ENCODE measurements around the gene RAPGEFL1.

The RAPGEFL1 gene

DNA sequence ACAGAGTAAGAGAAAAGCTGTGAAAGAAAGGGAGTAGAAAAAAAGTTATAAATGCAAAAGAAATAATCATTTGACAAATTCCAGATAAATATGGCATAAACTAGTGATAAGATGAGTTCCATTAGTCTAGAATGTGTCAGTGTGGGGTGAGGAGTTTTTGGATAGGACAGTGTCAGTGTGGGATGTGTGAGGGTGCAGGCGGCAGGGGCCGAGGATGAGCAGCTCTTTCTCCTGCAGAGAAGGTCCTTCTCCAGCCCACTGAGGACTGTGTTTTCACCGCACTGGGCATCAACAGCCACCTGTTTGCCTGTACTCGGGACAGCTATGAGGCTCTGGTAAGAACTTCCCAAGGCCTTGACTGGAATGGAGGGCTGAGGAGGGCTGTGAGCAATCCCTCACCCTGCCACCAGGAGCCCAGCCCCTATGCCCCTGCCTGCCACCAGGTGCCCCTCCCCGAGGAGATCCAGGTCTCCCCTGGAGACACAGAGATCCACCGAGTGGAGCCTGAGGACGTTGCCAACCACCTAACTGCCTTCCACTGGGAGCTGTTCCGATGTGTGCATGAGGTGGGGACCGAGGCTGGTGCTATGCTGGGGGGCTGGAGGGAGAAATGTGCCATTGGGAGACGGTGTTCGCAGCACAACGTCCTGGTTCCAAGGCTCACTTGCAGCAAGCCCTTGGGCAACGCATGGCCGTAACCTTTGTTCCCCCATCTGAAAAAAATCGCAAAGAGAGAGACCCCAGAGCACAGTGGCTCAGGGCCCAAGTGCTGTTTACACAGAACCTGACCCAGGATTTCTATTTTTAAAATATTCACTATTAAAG is 13.1 kb downstream of the RAPGEFL1 start:
- TF ChIP-seq TAF1 (IDR thresholded peaks at IDR 0.05; ENCODE audit: borderline replicate concordance, insufficient read depth, low read length), result no peak
- no peak for TF ChIP-seq POLR2AphosphoS5 (IDR thresholded peaks at IDR 0.05; ENCODE audit: low read depth, low read length)
- TF ChIP-seq SIN3A (IDR thresholded peaks at IDR 0.05; ENCODE audit: borderline replicate concordance, insufficient read depth, low read length), result no peak
- no peak for TF ChIP-seq FOXP2 (optimal IDR thresholded peaks at IDR 0.05; ENCODE audit: borderline replicate concordance, extremely low read depth, extremely low read length, insufficient read depth)
- TF ChIP-seq, protein P1, sequence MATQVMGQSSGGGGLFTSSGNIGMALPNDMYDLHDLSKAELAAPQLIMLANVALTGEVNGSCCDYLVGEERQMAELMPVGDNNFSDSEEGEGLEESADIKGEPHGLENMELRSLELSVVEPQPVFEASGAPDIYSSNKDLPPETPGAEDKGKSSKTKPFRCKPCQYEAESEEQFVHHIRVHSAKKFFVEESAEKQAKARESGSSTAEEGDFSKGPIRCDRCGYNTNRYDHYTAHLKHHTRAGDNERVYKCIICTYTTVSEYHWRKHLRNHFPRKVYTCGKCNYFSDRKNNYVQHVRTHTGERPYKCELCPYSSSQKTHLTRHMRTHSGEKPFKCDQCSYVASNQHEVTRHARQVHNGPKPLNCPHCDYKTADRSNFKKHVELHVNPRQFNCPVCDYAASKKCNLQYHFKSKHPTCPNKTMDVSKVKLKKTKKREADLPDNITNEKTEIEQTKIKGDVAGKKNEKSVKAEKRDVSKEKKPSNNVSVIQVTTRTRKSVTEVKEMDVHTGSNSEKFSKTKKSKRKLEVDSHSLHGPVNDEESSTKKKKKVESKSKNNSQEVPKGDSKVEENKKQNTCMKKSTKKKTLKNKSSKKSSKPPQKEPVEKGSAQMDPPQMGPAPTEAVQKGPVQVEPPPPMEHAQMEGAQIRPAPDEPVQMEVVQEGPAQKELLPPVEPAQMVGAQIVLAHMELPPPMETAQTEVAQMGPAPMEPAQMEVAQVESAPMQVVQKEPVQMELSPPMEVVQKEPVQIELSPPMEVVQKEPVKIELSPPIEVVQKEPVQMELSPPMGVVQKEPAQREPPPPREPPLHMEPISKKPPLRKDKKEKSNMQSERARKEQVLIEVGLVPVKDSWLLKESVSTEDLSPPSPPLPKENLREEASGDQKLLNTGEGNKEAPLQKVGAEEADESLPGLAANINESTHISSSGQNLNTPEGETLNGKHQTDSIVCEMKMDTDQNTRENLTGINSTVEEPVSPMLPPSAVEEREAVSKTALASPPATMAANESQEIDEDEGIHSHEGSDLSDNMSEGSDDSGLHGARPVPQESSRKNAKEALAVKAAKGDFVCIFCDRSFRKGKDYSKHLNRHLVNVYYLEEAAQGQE (IDR thresholded peaks at IDR 0.05; ENCODE audit: insufficient read depth in 1 of 2, low read depth in 2 of 2, low read length in 2 of 2), result no peak

DNA sequence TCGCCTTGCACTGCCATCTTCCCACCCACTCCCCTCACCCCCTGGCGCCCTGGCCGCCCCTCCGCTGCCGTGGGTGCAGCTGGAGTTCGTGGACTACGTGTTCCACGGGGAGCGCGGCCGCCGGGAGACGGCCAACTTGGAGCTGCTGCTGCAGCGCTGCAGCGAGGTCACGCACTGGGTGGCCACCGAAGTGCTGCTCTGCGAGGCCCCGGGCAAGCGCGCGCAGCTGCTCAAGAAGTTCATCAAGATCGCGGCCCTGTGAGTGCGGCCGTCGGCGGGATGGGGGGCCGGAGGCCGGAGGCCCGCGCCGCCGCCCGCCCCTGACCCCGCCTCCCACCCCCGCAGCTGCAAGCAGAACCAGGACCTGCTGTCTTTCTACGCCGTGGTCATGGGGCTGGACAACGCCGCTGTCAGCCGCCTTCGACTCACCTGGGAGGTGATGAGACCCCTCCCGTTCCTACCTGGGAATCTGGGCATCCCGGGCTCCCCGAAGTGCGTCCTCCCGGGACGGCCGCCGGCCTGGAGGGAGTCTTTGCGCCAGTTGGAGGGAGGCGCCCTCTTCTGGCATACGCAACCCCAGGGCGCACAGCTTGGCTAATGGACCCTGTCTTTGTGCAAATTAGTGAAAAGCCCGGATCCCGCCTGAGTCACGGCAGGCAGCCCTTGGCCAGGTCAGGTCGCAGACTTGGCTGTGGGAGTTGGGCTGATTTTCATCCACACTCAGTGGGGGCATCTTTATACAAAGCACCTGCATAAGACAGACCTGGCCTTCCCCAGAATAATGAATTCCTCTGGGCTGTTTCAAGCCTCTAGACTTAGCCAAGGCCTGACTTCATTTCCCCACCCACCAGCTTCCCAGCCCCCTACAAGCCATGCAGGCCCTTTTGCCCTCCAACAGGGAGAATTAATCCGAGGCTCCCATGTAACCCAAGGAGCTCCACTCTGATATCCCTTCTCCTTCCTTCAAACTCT is 14.3 kb downstream of the RAPGEFL1 start:
- TF ChIP-seq, protein P1 (IDR thresholded peaks at IDR 0.05; ENCODE audit: insufficient read depth in 1 of 2, low read depth in 2 of 2, low read length in 2 of 2), result no peak
- TF ChIP-seq FOXP2 (optimal IDR thresholded peaks at IDR 0.05; ENCODE audit: borderline replicate concordance, extremely low read depth, extremely low read length, insufficient read depth) (no peak), TAF1 (IDR thresholded peaks at IDR 0.05; ENCODE audit: borderline replicate concordance, insufficient read depth, low read length) (no peak), SIN3A (IDR thresholded peaks at IDR 0.05; ENCODE audit: borderline replicate concordance, insufficient read depth, low read length) (no peak), POLR2AphosphoS5 (IDR thresholded peaks at IDR 0.05; ENCODE audit: low read depth, low read length) (no peak)

DNA sequence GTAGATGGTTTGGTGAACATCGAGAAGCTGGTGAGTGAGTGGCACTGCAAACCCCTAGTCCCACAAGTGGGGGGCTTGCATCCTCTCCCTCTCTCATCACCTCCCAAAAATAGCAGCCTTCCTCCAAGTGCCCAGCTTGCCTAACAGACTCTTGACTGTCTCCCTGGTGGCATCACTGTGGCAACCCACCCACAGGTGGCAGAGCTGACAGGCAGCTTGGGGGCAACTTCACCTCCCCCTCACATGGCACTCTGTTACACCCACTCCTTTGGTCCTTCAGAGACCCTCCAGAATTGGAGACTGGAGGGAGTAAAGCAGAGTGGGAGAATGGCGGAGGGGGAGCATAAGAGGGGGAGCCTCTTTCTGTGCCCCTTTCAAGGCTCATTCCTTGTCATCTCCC is 15.7 kb downstream of the RAPGEFL1 start:
- TF ChIP-seq FOXP2 (optimal IDR thresholded peaks at IDR 0.05; ENCODE audit: borderline replicate concordance, extremely low read depth, extremely low read length, insufficient read depth) (no peak), SIN3A (IDR thresholded peaks at IDR 0.05; ENCODE audit: borderline replicate concordance, insufficient read depth, low read length) (no peak), POLR2AphosphoS5 (IDR thresholded peaks at IDR 0.05; ENCODE audit: low read depth, low read length) (no peak), TAF1 (IDR thresholded peaks at IDR 0.05; ENCODE audit: borderline replicate concordance, insufficient read depth, low read length) (no peak)
- TF ChIP-seq, protein P1 (IDR thresholded peaks at IDR 0.05; ENCODE audit: insufficient read depth in 1 of 2, low read depth in 2 of 2, low read length in 2 of 2), result no peak

DNA sequence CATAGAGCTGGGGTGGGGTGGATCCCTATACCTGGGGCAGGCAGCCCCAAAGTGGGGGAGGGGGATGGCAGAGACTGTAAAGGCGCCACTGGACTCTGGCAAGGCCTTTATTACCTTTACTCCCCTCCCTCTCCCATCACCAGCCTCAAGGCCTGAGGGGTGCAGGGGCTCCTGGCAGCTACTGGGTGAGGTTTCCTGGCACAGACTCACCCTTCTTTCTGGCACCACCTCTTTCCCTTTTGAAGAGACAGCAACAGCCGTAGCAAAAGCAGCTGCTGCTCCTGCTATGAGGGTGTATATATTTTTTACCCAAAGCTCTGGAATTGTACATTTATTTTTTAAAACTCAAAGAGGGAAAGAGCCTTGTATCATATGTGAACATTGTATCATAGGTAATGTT is 17.6 kb downstream of the RAPGEFL1 start:
- TF ChIP-seq TAF1 (IDR thresholded peaks at IDR 0.05; ENCODE audit: borderline replicate concordance, insufficient read depth, low read length) (no peak), FOXP2 (optimal IDR thresholded peaks at IDR 0.05; ENCODE audit: borderline replicate concordance, extremely low read depth, extremely low read length, insufficient read depth) (no peak), SIN3A (IDR thresholded peaks at IDR 0.05; ENCODE audit: borderline replicate concordance, insufficient read depth, low read length) (no peak), POLR2AphosphoS5 (IDR thresholded peaks at IDR 0.05; ENCODE audit: low read depth, low read length) (no peak)
- TF ChIP-seq, protein P1 (IDR thresholded peaks at IDR 0.05; ENCODE audit: insufficient read depth in 1 of 2, low read depth in 2 of 2, low read length in 2 of 2), result no peak

All from PFSK-1 (cell line).